ENCODE data around the gene CLDN19.

- peak; percentile 43 for TF ChIP-seq CTCF (conservative IDR thresholded peaks at IDR 0.05; ENCODE audit: low read length)
- TF ChIP-seq EZH2phosphoT487 (IDR thresholded peaks at IDR 0.05; ENCODE audit: borderline replicate concordance): no peak
These were observed 49.4 kb downstream of the CLDN19 start for GRCh38 chr1:42690477-42691156.
